Hepatocyte (in vitro differentiated cells): ENCODE results near the gene MCM3. TPM values are rescaled to one million over a fixed set of nuclear protein-coding genes. Genes with fewer than 3 reads are reported as not detected.

Experiments used
- DNase-seq: peaks from one replicate; pipeline ENCODE4 v3.0.0-alpha.2; 2016; ENCODE audit warnings: low spot score
- H2AFZ ChIP-seq: fragments of 200-600 bp; sonication (generic); 2 replicates; pipeline ENCODE4 v1.6.0; 2016; ENCODE audit warnings: antibody characterized with exemption, mild to moderate bottlenecking
- H3K27ac ChIP-seq: fragments of 200-600 bp; sonication (generic); 2 replicates; pipeline ENCODE4 v1.5.1; 2016; ENCODE audit warnings: mild to moderate bottlenecking
- H3K27me3 ChIP-seq: fragments of 200-600 bp; sonication (generic); 2 replicates; pipeline ENCODE4 v1.6.1; 2016
- H3K36me3 ChIP-seq: fragments of 200-600 bp; sonication (generic); replicated peaks from 2 replicates; pipeline ENCODE4 v1.5.1; 2016; ENCODE audit warnings: low read depth; ENCODE audit not compliant: insufficient read depth
- H3K4me1 ChIP-seq: fragments of 200-600 bp; sonication (generic); 2 replicates; pipeline ENCODE4 v1.5.1; 2016; ENCODE audit warnings: mild to moderate bottlenecking, moderate library complexity; ENCODE audit not compliant: insufficient read depth
- H3K4me2 ChIP-seq: fragments of 200-600 bp; sonication (generic); 2 replicates; pipeline ENCODE4 v1.6.0; 2016
- H3K4me3 ChIP-seq: fragments of 200-600 bp; sonication (generic); 2 replicates; pipeline ENCODE4 v1.5.1; 2016; ENCODE audit warnings: mild to moderate bottlenecking
- H3K79me2 ChIP-seq: fragments of 200-600 bp; sonication (generic); 2 replicates; pipeline ENCODE4 v1.6.0; 2017; ENCODE audit warnings: mild to moderate bottlenecking
- H3K9me2 ChIP-seq: fragments of 200-600 bp; sonication (generic); replicated peaks from 2 replicates; pipeline ENCODE4 v1.6.0; 2017; ENCODE audit warnings: mild to moderate bottlenecking; ENCODE audit not compliant: insufficient read depth
- H3K9me3 ChIP-seq: fragments of 200-600 bp; sonication (generic); 2 replicates; pipeline ENCODE4 v1.5.1; 2016; ENCODE audit warnings: low read depth, mild to moderate bottlenecking
- H4K20me1 ChIP-seq: fragments of 200-600 bp; sonication (generic); 2 replicates; pipeline ENCODE4 v1.6.0; 2016; ENCODE audit warnings: mild to moderate bottlenecking; ENCODE audit not compliant: insufficient read depth, poor library complexity, severe bottlenecking
- CTCF ChIP-seq: fragments of 200-600 bp; sonication (generic); IDR thresholded peaks from 2 replicates; pipeline ENCODE4 v1.5.1; 2016; ENCODE audit warnings: antibody characterized with exemption, mild to moderate bottlenecking; ENCODE audit not compliant: poor library complexity
- EZH2 ChIP-seq: fragments of 200-600 bp; sonication (generic); IDR thresholded peaks from 2 replicates; pipeline ENCODE4 v1.6.1; 2016; ENCODE audit warnings: antibody characterized with exemption, mild to moderate bottlenecking, borderline replicate concordance
- EZH2phosphoT487 ChIP-seq: fragments of 200-600 bp; sonication (generic); IDR thresholded peaks from one replicate; pipeline ENCODE4 v1.6.1; 2018; ENCODE audit warnings: antibody characterized with exemption, mild to moderate bottlenecking, low read depth, moderate library complexity; ENCODE audit not compliant: unreplicated experiment, severe bottlenecking
- WGBS: methylation state at CpG from one replicate; pipeline ENCODE4 v1.1.6; 2016; ENCODE audit warnings: low lambda C conversion rate; ENCODE audit errors: missing lambda C conversion rate; 5-methylcytosine and 5-hydroxymethylcytosine counted together
- polyA plus RNA-seq: library from polyadenylated mRNA; unstranded; fragments of >200 nt; fragmentation: Nextera tagmentation; extraction: Ambion mirVana; gene quantifications from 2 replicates; pipeline ENCODE4 v1.2.1, GENCODE V29; 2016
- total RNA-seq: library from RNA; depleted of rRNA; stranded (reverse); fragments of >200 nt; gene quantifications from 2 replicates; pipeline ENCODE4 v1.2.3, GENCODE V29; 2014

Gene MCM3
- total and polyA plus RNA-seq, 2 experiments from 2014 or later, result 33.8 to 40.7 TPM

DNA sequence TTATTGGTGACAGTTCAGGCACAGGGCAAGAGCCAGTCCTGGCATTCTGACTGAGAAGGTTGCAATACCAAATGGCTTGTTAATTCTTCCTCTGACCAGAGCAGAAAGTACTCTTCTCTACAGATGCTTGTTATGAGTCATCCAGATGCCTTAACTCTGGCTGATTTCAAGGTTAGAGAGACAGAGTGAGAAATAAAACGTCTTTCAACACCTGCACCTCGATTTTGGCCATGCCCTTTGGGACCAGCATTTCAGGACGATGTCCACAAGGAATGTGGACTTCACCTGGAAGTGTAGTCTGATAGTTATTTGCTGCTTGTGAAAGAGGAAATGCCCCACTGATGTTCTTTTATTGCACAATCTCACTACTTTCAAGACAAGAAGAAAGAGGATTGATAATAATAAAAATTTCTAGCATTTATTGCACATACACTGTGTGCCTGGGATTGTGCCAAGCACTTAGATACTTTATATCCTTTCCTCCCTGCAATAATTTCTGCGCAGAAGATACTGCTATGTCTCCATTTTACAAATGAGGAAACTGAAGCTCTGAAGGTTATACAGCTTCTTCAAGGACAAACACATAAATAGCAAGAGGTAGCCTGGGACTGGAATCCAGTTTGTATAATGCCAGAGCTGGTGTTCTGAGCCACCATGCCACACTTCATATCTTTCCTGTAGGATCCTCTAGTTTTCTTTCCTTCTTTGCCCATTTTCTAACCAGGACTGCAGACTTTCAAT is 33.5 kb upstream of the MCM3 start:
- H3K4me1 ChIP-seq, result peaks cover 9% of the 10 kb centered on the region
- no peak overlapping the region for H3K27ac ChIP-seq
- H3K4me2 ChIP-seq, result no peak overlapping the region
- H3K9me3 ChIP-seq, result no peaks in the 10 kb centered on the region
- DNase-seq, result peak; percentile 40
- H3K36me3 ChIP-seq, result no peaks in the 10 kb centered on the region
- no peaks in the 10 kb centered on the region for H3K27me3 ChIP-seq
- H3K9me2 ChIP-seq, result no peaks in the 10 kb centered on the region
- no peaks in the 10 kb centered on the region for H4K20me1 ChIP-seq
- TF ChIP-seq CTCF, result no peak
- no peak for TF ChIP-seq EZH2phosphoT487
- TF ChIP-seq EZH2, result no peak
- H3K4me3 ChIP-seq, result no peak overlapping the region
- no peak overlapping the region for H2AFZ ChIP-seq
- WGBS, result 34% methylated on average over 4 of the region's 4 CpGs
- no peaks in the 10 kb centered on the region for H3K79me2 ChIP-seq

DNA sequence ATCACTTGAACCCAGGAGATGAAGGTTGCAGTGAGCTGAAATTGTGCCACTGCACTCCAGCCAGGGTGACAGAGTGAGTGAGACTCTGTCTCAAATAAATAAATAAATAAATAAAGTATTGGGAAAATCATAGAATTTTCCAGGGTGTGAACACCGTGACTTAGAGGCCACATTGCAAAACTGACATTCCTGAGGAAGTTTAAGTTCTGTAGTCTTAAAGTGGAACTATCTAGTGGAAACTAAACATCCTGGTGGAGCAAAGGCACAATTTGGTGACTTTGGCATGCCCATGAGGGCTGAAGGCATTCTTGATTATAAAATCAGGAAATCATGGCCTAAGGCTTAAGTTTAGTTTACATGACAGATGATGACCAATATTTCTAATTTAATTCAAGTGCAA is 32.7 kb upstream of the MCM3 start:
- Histone ChIP-seq H3K4me1 (peaks cover 9% of the 10 kb centered on the region), H3K9me2 (no peaks in the 10 kb centered on the region), H3K4me3 (no peak overlapping the region), H3K27me3 (no peaks in the 10 kb centered on the region), H2AFZ (no peak overlapping the region), H3K36me3 (no peaks in the 10 kb centered on the region), H3K27ac (no peak overlapping the region), H3K4me2 (no peak overlapping the region), H4K20me1 (no peaks in the 10 kb centered on the region), H3K79me2 (no peaks in the 10 kb centered on the region), H3K9me3 (no peaks in the 10 kb centered on the region)
- no peak for DNase-seq
- WGBS, result 84% methylated on average over 1 of the region's 1 CpG
- TF ChIP-seq CTCF (no peak), EZH2 (no peak), EZH2phosphoT487 (no peak)

GRCh38 chr6:52314752-52315151 is 30.2 kb upstream of the MCM3 start:
- Histone ChIP-seq H3K79me2 (no peaks in the 10 kb centered on the region), H3K4me2 (no peak overlapping the region), H3K27me3 (no peaks in the 10 kb centered on the region), H3K9me3 (no peaks in the 10 kb centered on the region), H3K4me1 (peaks cover 9% of the 10 kb centered on the region), H2AFZ (no peak overlapping the region), H4K20me1 (no peaks in the 10 kb centered on the region), H3K4me3 (no peak overlapping the region), H3K36me3 (no peaks in the 10 kb centered on the region), H3K27ac (no peak overlapping the region), H3K9me2 (no peaks in the 10 kb centered on the region)
- WGBS, result 79% methylated on average over 2 of the region's 2 CpGs
- TF ChIP-seq EZH2 (no peak), CTCF (no peak), EZH2phosphoT487 (no peak)
- no peak for DNase-seq

DNA sequence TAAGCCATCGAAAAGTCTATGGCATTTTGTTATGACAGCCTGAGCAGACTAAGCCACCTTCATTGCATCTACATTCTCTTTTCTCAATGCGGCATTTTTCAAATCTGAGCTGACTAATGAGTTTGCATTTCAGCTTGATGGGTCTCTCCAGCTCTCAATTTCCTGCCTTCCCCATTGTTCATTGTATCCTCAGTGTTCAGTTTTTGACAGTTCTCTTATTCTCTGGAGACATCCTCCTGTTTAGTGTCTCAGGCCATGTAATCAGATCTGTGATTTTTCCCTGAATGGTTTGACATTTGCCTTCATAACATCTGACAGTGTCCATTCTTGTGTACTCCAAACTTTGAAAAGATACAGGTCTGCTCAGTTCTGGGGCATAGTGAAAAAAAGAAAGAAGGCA is 27.9 kb upstream of the MCM3 start:
- Histone ChIP-seq H4K20me1 (no peaks in the 10 kb centered on the region), H3K9me2 (no peaks in the 10 kb centered on the region), H3K9me3 (no peaks in the 10 kb centered on the region), H3K27ac (no peak overlapping the region), H3K79me2 (no peaks in the 10 kb centered on the region), H3K4me2 (no peak overlapping the region), H3K27me3 (no peaks in the 10 kb centered on the region), H2AFZ (no peak overlapping the region), H3K4me3 (no peak overlapping the region), H3K4me1 (peaks cover 12% of the 10 kb centered on the region), H3K36me3 (no peaks in the 10 kb centered on the region)
- WGBS, result 75% methylated on average over 2 of the region's 2 CpGs
- DNase-seq, result no peak
- TF ChIP-seq EZH2phosphoT487 (no peak), CTCF (no peak), EZH2 (no peak)
